Loucy (cell line): ENCODE measurements around the gene JAZF1.

Source experiments
- H2AFZ ChIP-seq: fragments of 200-600 bp; sonication (generic); 2 replicates; pipeline ENCODE4 v1.6.0; 2016; ENCODE audit warnings: antibody characterized with exemption, mild to moderate bottlenecking, low read length, moderate library complexity
- H3F3A ChIP-seq: fragments of 200-600 bp; 2 replicates; pipeline ENCODE4 v1.6.0; 2016; ENCODE audit warnings: antibody characterized with exemption, low read depth, mild to moderate bottlenecking
- H3K27me3 ChIP-seq: fragments of 200-600 bp; sonication (generic); 2 replicates; pipeline ENCODE4 v1.6.1; 2014; ENCODE audit warnings: low read length, mild to moderate bottlenecking; ENCODE audit not compliant: insufficient read depth, poor library complexity, severe bottlenecking
- H3K36me3 ChIP-seq: fragments of 200-600 bp; sonication (generic); 2 replicates; pipeline ENCODE4 v1.6.1; 2016; ENCODE audit warnings: low read length; ENCODE audit not compliant: insufficient read depth
- H3K4me1 ChIP-seq: fragments of 200-600 bp; sonication (generic); 2 replicates; pipeline ENCODE4 v1.5.1; 2014; ENCODE audit warnings: low read length, mild to moderate bottlenecking; ENCODE audit not compliant: insufficient read depth, poor library complexity, severe bottlenecking
- H3K4me2 ChIP-seq: fragments of 200-600 bp; sonication (generic); 2 replicates; pipeline ENCODE4 v1.6.0; 2014; ENCODE audit warnings: antibody characterized with exemption, low read length, low read depth, mild to moderate bottlenecking; ENCODE audit not compliant: poor library complexity, severe bottlenecking
- H3K4me3 ChIP-seq: fragments of 200-600 bp; sonication (generic); 2 replicates; pipeline ENCODE4 v1.5.1; 2014; ENCODE audit warnings: low read length, mild to moderate bottlenecking, mixed read lengths; ENCODE audit not compliant: poor library complexity, severe bottlenecking
- H3K79me2 ChIP-seq: fragments of 200-600 bp; sonication (generic); 2 replicates; pipeline ENCODE4 v1.6.1; 2014; ENCODE audit warnings: low read length; ENCODE audit not compliant: insufficient read depth
- H3K9ac ChIP-seq: fragments of 200-600 bp; sonication (generic); 2 replicates; pipeline ENCODE4 v1.6.0; 2014; ENCODE audit warnings: mild to moderate bottlenecking, low read depth, low read length, moderate library complexity; ENCODE audit not compliant: poor library complexity, severe bottlenecking
- H3K9me2 ChIP-seq: fragments of 200-600 bp; sonication (generic); replicated peaks from 2 replicates; pipeline ENCODE4 v1.6.1; 2016; ENCODE audit warnings: low read depth, low read length, mixed read lengths
- H3K9me3 ChIP-seq: fragments of 200-600 bp; sonication (generic); 2 replicates; pipeline ENCODE4 v1.6.1; 2014; ENCODE audit warnings: mild to moderate bottlenecking, antibody characterized with exemption, low read length, low read depth; ENCODE audit not compliant: insufficient read depth
- H4K20me1 ChIP-seq: fragments of 200-600 bp; sonication (generic); 2 replicates; pipeline ENCODE4 v1.6.0; 2014; ENCODE audit warnings: antibody characterized with exemption, low read length, mild to moderate bottlenecking; ENCODE audit not compliant: insufficient read depth, poor library complexity, severe bottlenecking
- EZH2phosphoT487 ChIP-seq: fragments of 200-600 bp; IDR thresholded peaks from 2 replicates; pipeline ENCODE4 v1.6.1; 2018; ENCODE audit warnings: antibody characterized with exemption, mild to moderate bottlenecking, moderate library complexity, borderline replicate concordance
- TF ChIP-seq, protein P1 (sequence below): fragments of 200-600 bp; sonication (generic); conservative IDR thresholded peaks from 2 replicates; pipeline ENCODE4 v1.5.1; 2014; ENCODE audit warnings: mild to moderate bottlenecking, antibody characterized with exemption, low read length

JAZF1 gene

GRCh38 chr7:27917119-27917518, 263.5 kb downstream of the JAZF1 start:
- Histone ChIP-seq H4K20me1 (peaks cover 3% of the 10 kb centered on the region), H3K36me3 (no peaks in the 10 kb centered on the region), H3K4me3 (no peak overlapping the region), H3K9me2 (no peaks in the 10 kb centered on the region), H3K4me2 (no peak overlapping the region), H3F3A (no peaks in the 10 kb centered on the region), H3K9ac (no peak overlapping the region), H2AFZ (no peak overlapping the region), H3K4me1 (peaks cover 59% of the 10 kb centered on the region), H3K27me3 (no peaks in the 10 kb centered on the region), H3K79me2 (peaks cover 11% of the 10 kb centered on the region; the same call in 1 of the 2 replicates), H3K9me3 (no peaks in the 10 kb centered on the region)
- TF ChIP-seq, protein P1, sequence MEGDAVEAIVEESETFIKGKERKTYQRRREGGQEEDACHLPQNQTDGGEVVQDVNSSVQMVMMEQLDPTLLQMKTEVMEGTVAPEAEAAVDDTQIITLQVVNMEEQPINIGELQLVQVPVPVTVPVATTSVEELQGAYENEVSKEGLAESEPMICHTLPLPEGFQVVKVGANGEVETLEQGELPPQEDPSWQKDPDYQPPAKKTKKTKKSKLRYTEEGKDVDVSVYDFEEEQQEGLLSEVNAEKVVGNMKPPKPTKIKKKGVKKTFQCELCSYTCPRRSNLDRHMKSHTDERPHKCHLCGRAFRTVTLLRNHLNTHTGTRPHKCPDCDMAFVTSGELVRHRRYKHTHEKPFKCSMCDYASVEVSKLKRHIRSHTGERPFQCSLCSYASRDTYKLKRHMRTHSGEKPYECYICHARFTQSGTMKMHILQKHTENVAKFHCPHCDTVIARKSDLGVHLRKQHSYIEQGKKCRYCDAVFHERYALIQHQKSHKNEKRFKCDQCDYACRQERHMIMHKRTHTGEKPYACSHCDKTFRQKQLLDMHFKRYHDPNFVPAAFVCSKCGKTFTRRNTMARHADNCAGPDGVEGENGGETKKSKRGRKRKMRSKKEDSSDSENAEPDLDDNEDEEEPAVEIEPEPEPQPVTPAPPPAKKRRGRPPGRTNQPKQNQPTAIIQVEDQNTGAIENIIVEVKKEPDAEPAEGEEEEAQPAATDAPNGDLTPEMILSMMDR, result no peak
- no peak for TF ChIP-seq EZH2phosphoT487

- Histone ChIP-seq H4K20me1 (peaks cover under 1% of the 10 kb centered on the region), H3K9me3 (no peaks in the 10 kb centered on the region), H3K36me3 (no peaks in the 10 kb centered on the region), H3K4me2 (no peak overlapping the region), H3F3A (no peaks in the 10 kb centered on the region), H3K4me1 (peaks cover 51% of the 10 kb centered on the region), H2AFZ (no peak overlapping the region), H3K9me2 (no peaks in the 10 kb centered on the region), H3K27me3 (no peaks in the 10 kb centered on the region), H3K9ac (no peak overlapping the region), H3K4me3 (no peak overlapping the region), H3K79me2 (peaks cover 4% of the 10 kb centered on the region; the same call in 1 of the 2 replicates)
- TF ChIP-seq EZH2phosphoT487, result no peak
- TF ChIP-seq, protein P1, result no peak
These were observed 264.2 kb downstream of the JAZF1 start for GRCh38 chr7:27916372-27916771.

GRCh38 chr7:27914409-27914808, 266.2 kb downstream of the JAZF1 start:
- Histone ChIP-seq H3K79me2 (0 out of 2 replicates have a peak, but pooled peaks cover 3% of the 10 kb centered on the region), H3K9me3 (no peaks in the 10 kb centered on the region), H3K36me3 (no peaks in the 10 kb centered on the region), H3K4me3 (no peak overlapping the region), H2AFZ (no peak overlapping the region), H3K9ac (no peak overlapping the region), H3K4me2 (no peak overlapping the region), H3F3A (no peaks in the 10 kb centered on the region), H3K9me2 (no peaks in the 10 kb centered on the region), H4K20me1 (no peaks in the 10 kb centered on the region), H3K27me3 (no peaks in the 10 kb centered on the region), H3K4me1 (peaks cover 34% of the 10 kb centered on the region)
- TF ChIP-seq, protein P1, result no peak
- no peak for TF ChIP-seq EZH2phosphoT487
